Effector memory CD8-positive, alpha-beta T cell (primary cell): ENCODE measurements around the gene MTAP.

Source experiments
- ATAC-seq: fragments of 150-1000 bp; cut with Tn5 transposase; replicated peaks from 2 replicates; pipeline ENCODE4 v1.10.0; 2021; ENCODE audit warnings: mild to moderate bottlenecking, moderate library complexity
- DNase-seq, 3 experiments: peaks; one replicate each; pipeline ENCODE4 v3.0.0; 2021
- H3K27ac Mint-ChIP-seq, 2 donors: one replicate each; pipeline ENCODE4 v1.8.0; 2022; ENCODE audit warnings: mild to moderate bottlenecking in 2 of 2, mixed read lengths in 2 of 2, moderate library complexity in 2 of 2
- H3K27me3 Mint-ChIP-seq, 2 donors: one replicate each; pipeline ENCODE4 v1.8.0; 2022; ENCODE audit warnings: mixed read lengths in 2 of 2
- H3K36me3 Mint-ChIP-seq: one replicate; pipeline ENCODE4 v1.8.0; 2022; ENCODE audit warnings: mild to moderate bottlenecking, moderate library complexity, mixed read lengths; ENCODE audit not compliant: insufficient read depth
- H3K4me1 Mint-ChIP-seq, 2 donors: one replicate each; pipeline ENCODE4 v1.8.0; 2022; ENCODE audit warnings: low read depth in 2 of 2, mixed read lengths in 2 of 2
- H3K4me3 Mint-ChIP-seq, 2 donors: one replicate each; pipeline ENCODE4 v1.8.0; 2022; ENCODE audit warnings: mild to moderate bottlenecking in 2 of 2, mixed read lengths in 2 of 2, moderate library complexity in 2 of 2
- H3K9me3 Mint-ChIP-seq, 2 donors: one replicate each; pipeline ENCODE4 v1.8.0; 2022; ENCODE audit warnings: mixed read lengths in 2 of 2
- total RNA-seq, 9 experiments: gene quantifications; one replicate each; lab custom pipeline; 2026; lab: John Stamatoyannopoulos, UW

MTAP gene
- total RNA-seq, result 13.4 to 59.0 (median 31.1) reads per million in 9 experiments

DNA sequence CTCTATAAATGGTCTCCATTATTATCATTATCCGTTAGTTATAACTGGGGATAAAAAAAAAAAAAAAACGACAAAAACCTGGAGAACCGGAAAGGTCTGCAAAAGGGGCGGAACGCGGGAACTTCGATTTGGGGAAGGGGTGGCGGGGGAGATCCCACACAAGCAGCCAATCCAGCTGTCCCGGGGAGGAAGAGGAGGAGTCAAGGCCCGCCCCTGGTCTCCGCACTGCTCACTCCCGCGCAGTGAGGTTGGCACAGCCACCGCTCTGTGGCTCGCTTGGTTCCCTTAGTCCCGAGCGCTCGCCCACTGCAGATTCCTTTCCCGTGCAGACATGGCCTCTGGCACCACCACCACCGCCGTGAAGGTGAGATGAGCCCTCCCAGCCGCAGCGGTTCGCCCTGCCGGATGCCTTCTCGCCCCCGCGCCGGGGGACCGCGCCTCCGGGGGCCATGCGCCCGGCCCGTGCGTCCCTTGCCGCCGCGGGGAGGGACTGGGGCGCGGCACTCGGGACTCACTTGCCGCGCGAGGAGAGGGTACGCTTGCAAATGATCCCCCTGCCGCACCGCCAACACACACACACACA is at the start of gene MTAP:
MTAP (plus strand) TSS at position 219 of the 583 bp plus-strand sequence; CDS start at position 332, 113 bp downstream.
- peaks cover 27 to 43% of the 10 kb centered on the region in 2 donors for H3K4me1 Mint-ChIP-seq

DNA sequence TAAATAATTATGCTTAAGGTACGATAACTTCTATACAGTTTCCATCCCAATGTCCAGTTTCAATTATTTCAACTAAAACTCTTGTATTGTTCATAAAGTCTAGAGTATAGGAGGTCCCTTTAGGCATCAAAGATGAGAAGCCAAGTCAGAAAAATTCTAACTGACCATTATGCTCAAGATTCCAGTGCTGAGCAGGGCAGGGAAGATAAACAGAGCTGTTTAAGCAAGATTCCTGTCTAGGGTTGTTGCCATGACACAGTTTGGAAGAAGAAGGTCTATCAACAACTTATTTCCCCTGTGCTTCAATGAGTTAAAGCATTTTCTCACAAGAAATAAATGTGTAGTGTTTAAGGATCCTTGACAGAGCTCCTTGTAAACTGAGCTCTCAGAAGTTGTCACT is 48.9 kb upstream of the MTAP start:
- no peak overlapping the region for H3K4me3 Mint-ChIP-seq
- H3K9me3 Mint-ChIP-seq, result peaks cover 0 to 2% of the 10 kb centered on the region in 2 donors

More for the DNA sequence above, at the start of gene MTAP:
- H3K9me3 Mint-ChIP-seq, result no peaks in the 10 kb centered on the region
- peak within 1 kb of the TSS; percentile 99 to 100 for H3K4me3 Mint-ChIP-seq
- H3K36me3 Mint-ChIP-seq, result peaks cover 19% of the 10 kb centered on the region
- H3K27ac Mint-ChIP-seq, result peak within 1 kb of the TSS; percentile 98
- DNase-seq (peak; percentile 45 to 51 (median 51)), ATAC-seq (peak; percentile 73)
- H3K27me3 Mint-ChIP-seq, result peaks cover 12 to 15% of the 10 kb centered on the region in 2 donors

DNA sequence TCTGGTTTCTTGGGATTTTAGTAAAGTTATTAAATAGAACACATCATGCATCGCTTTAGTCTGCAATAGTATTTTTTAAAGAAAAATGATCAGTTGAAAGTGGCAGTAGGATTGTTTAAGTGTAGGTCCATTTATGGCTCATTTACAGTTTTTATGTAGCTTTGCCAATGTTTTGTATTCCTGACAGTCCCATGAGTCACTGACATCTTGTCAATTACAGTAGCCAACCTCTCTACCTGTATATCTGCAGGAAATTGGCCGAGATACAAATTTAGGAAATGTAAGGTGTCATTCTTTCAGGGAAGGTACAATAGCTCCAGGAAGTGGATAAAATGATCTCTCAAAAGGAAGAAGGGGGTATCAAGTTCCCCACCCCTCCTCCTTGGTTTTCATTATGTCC is 47.7 kb upstream of the MTAP start:
- Mint-ChIP-seq H3K27me3 (peaks cover 35 to 44% of the 10 kb centered on the region in 2 donors), H3K4me1 (no peaks in the 10 kb centered on the region), H3K4me3 (no peak overlapping the region), H3K9me3 (peaks cover 0 to 2% of the 10 kb centered on the region in 2 donors), H3K36me3 (no peaks in the 10 kb centered on the region), H3K27ac (no peak overlapping the region)
- DNase-seq (no peak), ATAC-seq (no peak)

More for the DNA sequence above, 48.9 kb upstream of the MTAP start:
- Mint-ChIP-seq H3K27ac (no peak overlapping the region), H3K4me1 (no peaks in the 10 kb centered on the region), H3K27me3 (peaks cover 30 to 39% of the 10 kb centered on the region in 2 donors), H3K36me3 (no peaks in the 10 kb centered on the region)
- DNase-seq (no peak), ATAC-seq (no peak)

DNA sequence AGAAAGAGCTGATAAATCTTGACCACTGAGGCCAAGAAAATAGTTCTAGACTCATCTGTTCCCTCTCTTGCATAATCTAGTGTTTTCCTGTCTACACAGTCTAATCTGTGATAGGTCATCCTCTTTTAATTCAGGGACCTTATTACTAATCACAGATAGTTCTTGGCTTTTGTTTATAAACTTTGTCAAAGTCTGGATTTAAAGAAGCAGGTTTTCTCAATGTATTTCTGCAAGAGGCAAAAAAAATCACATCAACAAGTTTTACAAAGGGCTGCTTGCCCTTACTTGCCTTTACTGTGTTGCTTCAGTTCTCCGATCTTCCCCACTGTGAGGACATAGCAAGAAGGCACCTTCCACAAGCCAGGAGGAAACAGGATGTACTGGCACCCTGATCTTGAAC is 43.9 kb upstream of the MTAP start:
- Mint-ChIP-seq H3K4me1 (peaks cover 0 to 1% of the 10 kb centered on the region in 2 donors), H3K27ac (no peak overlapping the region), H3K4me3 (no peak overlapping the region)

DNA sequence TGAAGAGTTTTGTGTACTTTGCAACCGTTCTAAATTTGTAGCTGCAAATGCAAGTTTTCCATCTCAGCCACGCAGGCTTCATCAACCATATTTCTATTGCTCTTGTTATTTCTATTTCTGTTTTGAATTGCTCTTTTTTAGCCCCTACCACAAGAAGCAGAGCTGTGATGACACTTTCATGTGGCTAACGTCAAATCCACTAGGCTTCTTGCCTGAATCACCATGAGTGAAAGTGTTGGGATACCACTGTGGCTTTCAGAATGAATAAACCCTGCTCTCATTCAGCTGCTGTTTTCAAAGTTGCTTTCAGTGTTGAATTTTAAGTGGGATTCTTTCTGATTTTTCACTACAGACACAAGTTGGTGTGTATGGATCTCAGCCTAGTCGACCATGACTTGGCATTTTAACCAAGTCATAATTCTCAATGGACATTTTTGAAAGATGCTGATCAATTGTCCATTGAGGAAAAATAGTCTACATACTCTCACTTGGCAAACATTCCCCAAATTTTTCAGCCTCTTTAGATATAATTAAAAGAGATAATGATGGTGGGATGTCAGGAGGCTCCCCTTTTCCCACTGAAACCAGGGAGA is 41.0 kb upstream of the MTAP start:
- Mint-ChIP-seq H3K36me3 (no peaks in the 10 kb centered on the region), H3K27ac (no peak overlapping the region), H3K9me3 (no peaks in the 10 kb centered on the region), H3K4me1 (peaks cover 0 to 1% of the 10 kb centered on the region in 2 donors), H3K4me3 (no peak overlapping the region), H3K27me3 (peaks cover 52 to 60% of the 10 kb centered on the region in 2 donors)
- DNase-seq (no peak), ATAC-seq (no peak)

More for the DNA sequence above, 43.9 kb upstream of the MTAP start:
- ATAC-seq, result no peak
- peaks cover 54 to 66% of the 10 kb centered on the region in 2 donors for H3K27me3 Mint-ChIP-seq
- H3K36me3 Mint-ChIP-seq, result no peaks in the 10 kb centered on the region
- DNase-seq, result no peak
- peaks cover 0 to 2% of the 10 kb centered on the region in 2 donors for H3K9me3 Mint-ChIP-seq

DNA sequence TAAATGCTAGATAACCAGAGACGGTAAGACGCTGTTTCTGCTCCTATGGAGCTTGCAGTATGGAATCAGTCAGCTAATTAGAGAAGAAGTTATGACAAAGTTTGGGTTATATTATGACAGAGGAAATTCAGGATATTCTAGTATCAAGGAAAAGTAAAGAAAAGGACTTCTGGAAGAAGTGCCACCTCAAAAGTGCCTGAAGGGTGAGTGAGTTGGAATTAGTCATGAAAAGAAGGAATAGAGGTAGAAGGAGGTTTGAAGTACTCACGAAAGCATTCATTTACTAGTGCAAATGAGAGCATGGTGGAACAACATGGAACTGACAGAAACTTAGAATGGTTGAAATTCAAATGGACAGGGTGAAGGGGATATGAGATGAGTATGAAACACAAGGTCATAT is 40.4 kb upstream of the MTAP start:
- Mint-ChIP-seq H3K27ac (no peak overlapping the region), H3K36me3 (no peaks in the 10 kb centered on the region), H3K4me1 (peaks cover 0 to 1% of the 10 kb centered on the region in 2 donors), H3K27me3 (peaks cover 45 to 56% of the 10 kb centered on the region in 2 donors), H3K9me3 (no peaks in the 10 kb centered on the region), H3K4me3 (no peak overlapping the region)
- DNase-seq (no peak), ATAC-seq (no peak)

DNA sequence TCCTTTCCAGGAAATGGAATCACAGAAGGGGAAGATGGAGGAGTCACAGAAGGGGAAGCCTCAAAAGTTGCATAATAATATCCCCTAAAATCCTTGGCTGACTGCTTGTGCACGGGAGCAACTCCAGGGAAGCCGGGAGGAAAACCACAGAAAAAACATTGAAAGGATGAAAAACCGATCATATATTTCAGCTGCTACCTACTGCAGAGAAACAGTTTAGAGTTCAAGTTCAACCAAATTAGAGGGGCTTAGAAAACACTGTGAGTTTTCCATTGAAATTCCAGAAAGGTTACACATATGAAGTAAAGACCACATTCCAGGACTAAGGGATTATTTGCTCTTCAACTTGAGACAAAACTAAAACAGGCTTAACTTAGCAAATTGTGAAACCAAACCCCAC is 37.6 kb upstream of the MTAP start:
- Mint-ChIP-seq H3K4me1 (peaks cover 0 to 1% of the 10 kb centered on the region in 2 donors), H3K36me3 (no peaks in the 10 kb centered on the region), H3K9me3 (no peaks in the 10 kb centered on the region), H3K27ac (no peak overlapping the region), H3K4me3 (no peak overlapping the region), H3K27me3 (peaks cover 51 to 56% of the 10 kb centered on the region in 2 donors)
- DNase-seq (no peak), ATAC-seq (no peak)

DNA sequence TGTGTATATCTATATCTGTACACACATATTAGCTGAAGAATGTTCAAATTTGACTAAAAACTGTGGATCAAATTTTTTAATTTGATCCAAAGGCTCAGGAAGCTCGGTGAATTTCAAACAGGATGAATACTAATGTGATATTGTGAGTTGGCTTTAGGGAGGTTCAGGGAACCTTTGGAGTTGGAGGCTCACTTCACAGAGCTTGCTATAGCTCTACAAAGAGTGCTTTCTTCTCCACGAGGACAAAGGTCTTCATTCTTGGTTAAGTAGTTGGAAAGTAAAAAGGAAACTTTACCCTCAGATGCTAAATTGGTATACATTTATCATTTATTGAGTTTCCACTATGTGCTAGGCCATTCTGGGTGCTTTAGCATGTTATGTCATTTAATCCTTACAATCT is 36.3 kb upstream of the MTAP start:
- Mint-ChIP-seq H3K27ac (no peak overlapping the region), H3K4me3 (no peak overlapping the region), H3K9me3 (no peaks in the 10 kb centered on the region), H3K27me3 (peaks cover 53 to 55% of the 10 kb centered on the region in 2 donors), H3K36me3 (no peaks in the 10 kb centered on the region), H3K4me1 (peaks cover 1 to 3% of the 10 kb centered on the region in 2 donors)
- no peak for DNase-seq
- no peak for ATAC-seq

DNA sequence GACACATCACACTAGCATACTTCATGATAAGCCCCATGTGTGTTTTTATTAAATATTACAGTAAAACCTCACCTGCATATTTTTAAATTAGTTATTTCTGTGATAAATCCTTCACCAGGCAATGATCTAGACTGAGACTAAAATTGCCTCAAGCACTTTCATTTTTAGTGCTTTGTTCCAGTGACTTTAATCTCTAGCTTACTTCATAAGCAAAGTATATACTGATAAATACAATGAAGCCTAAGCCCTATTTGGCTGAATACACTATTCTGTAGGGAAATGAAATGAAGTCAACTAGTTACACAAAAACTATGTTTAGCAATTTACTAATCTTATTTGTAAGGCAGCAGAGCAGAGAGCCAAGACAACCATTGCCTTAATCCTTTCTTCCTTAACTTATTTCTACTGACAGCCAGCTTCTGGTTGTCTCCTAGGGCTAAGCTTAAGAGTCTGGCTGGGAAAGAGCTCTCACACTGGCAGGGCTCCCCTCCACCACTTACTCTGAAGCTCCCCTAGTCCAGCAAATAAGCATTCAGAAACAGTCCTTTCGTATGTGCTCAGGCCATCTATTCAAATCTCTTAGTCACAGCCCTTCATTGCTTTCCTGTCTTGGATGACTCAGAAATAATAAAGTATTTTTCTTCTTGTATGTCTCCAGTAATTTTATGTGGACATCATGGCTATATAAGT is 31.4 kb upstream of the MTAP start:
- Mint-ChIP-seq H3K36me3 (no peaks in the 10 kb centered on the region), H3K4me1 (peaks cover 0 to 3% of the 10 kb centered on the region in 2 donors), H3K9me3 (no peaks in the 10 kb centered on the region), H3K27ac (no peak overlapping the region), H3K4me3 (no peak overlapping the region), H3K27me3 (peaks cover 18 to 26% of the 10 kb centered on the region in 2 donors)
- ATAC-seq (no peak), DNase-seq (no peak)

DNA sequence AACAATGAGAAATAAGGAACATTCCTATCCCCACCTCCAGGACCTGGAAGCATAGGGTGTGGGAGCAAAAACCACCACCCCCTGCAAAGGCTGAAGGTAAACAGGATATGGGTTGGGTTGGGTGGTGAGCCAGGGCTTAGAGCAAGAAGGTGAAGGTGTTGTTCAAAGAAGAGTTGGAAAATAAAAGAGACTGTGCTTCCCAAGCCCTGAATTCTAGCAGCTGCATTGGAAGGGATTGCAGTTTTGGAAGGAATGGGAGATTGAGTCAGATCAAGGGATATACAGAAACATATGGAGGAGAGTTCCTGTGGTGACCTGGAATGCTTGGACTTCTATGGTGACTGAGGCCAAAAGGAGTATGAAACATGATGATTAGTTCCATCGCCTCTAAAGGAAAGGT is 24.7 kb upstream of the MTAP start:
- ATAC-seq (peak; percentile 33), DNase-seq (no peak)
- no peak overlapping the region for H3K4me3 Mint-ChIP-seq
- H3K9me3 Mint-ChIP-seq, result no peaks in the 10 kb centered on the region
- no peaks in the 10 kb centered on the region for H3K27me3 Mint-ChIP-seq
- no peak overlapping the region for H3K27ac Mint-ChIP-seq
- no peaks in the 10 kb centered on the region for H3K36me3 Mint-ChIP-seq
- H3K4me1 Mint-ChIP-seq, result no peaks in the 10 kb centered on the region

DNA sequence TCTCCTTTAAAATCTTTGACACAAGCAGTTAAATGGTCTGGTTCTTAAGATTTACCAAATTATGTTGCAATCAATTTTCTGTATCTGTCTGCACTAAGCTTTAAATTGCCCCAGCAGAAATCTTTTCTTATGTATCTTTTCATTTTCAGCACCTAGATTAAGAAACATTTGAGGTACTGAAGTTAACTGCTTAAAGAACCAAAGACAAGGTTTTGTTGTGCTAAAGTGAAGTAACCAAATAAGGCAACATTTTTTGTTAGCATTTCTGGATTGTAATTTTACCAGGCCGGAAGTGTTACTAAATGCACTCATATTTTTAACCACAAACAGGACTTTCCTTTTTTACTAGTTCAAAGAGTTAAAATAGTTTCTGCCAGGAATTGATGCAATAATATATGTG is 24.1 kb upstream of the MTAP start:
- no peaks in the 10 kb centered on the region for H3K4me1 Mint-ChIP-seq
- no peak overlapping the region for H3K4me3 Mint-ChIP-seq
- DNase-seq (no peak), ATAC-seq (no peak)
- H3K36me3 Mint-ChIP-seq, result no peaks in the 10 kb centered on the region
- no peaks in the 10 kb centered on the region for H3K9me3 Mint-ChIP-seq
- no peak overlapping the region for H3K27ac Mint-ChIP-seq
- no peaks in the 10 kb centered on the region for H3K27me3 Mint-ChIP-seq

DNA sequence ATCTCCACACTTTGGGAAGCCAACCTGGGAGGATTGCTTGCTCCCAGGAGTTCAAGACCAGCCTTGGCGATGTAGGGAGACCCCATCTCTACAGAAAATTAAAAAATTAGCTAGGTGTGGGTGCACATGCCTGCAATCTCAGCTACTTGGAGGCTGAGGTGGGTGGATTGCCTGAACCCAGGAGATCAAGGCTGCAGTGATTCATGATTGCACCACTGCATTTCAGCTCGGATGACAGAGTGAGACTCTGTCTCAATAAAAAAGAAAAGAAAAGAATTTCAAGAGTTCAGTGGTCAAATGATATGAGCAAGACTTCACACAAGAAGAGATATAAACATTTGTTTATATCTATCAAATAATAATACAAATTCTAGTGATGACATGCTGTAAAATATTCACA is 23.0 kb upstream of the MTAP start:
- H3K36me3 Mint-ChIP-seq, result no peaks in the 10 kb centered on the region
- H3K4me3 Mint-ChIP-seq, result no peak overlapping the region
- no peaks in the 10 kb centered on the region for H3K4me1 Mint-ChIP-seq
- H3K9me3 Mint-ChIP-seq, result no peaks in the 10 kb centered on the region
- DNase-seq (no peak), ATAC-seq (no peak)
- H3K27me3 Mint-ChIP-seq, result no peaks in the 10 kb centered on the region
- no peak overlapping the region for H3K27ac Mint-ChIP-seq

DNA sequence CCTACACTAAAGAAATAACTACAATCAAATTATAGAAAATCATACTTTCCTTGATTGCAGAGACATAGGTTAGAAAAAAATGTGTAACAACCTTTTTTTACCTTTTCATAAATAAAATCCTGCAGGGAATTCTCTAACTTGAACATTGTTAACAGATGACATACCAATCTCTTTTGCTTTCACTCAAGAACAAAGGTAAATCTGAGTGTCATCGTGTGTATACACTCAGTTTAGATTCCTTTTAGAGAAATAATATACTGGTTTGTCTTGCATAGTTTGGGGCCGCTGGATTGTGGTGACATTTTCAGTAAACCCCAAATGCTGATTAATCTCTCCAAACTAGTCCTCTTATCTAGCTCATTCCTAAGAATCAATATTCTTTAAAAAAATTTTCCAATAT is 20.8 kb upstream of the MTAP start:
- no peak for ATAC-seq
- no peak overlapping the region for H3K4me3 Mint-ChIP-seq
- no peaks in the 10 kb centered on the region for H3K4me1 Mint-ChIP-seq
- no peak overlapping the region for H3K27ac Mint-ChIP-seq
- no peaks in the 10 kb centered on the region for H3K9me3 Mint-ChIP-seq
- peaks cover under 1 to 9% of the 10 kb centered on the region in 2 donors for H3K27me3 Mint-ChIP-seq
- no peak for DNase-seq
- no peaks in the 10 kb centered on the region for H3K36me3 Mint-ChIP-seq

DNA sequence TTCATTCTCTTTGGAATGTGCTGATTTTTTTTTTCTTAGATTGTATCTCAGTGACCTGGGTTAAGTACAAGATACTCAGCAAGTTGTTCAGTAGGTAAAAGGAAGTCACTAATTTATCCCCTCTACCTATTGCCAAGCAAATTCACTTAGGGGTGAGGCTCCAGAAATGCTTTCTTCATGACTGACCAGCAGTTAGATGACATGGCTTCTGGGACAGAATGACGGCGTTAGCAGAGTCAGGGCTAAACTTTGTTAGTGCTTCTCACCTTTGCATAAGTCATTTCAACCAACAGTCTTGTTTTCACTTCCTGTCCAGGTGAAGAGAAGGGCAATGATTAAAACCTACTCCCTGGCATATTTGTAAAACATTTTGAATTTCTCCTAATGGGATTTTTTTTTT is 20.2 kb upstream of the MTAP start:
- no peak for ATAC-seq
- H3K4me1 Mint-ChIP-seq, result no peaks in the 10 kb centered on the region
- no peak overlapping the region for H3K4me3 Mint-ChIP-seq
- no peak overlapping the region for H3K27ac Mint-ChIP-seq
- no peaks in the 10 kb centered on the region for H3K36me3 Mint-ChIP-seq
- DNase-seq, result no peak
- H3K9me3 Mint-ChIP-seq, result no peaks in the 10 kb centered on the region
- H3K27me3 Mint-ChIP-seq, result peaks cover 6 to 12% of the 10 kb centered on the region in 2 donors
